Duodenal mucosa (tissue), 2 donors: ENCODE data around the gene EPN3.
A peak's percentile ranks its signal among the peaks of the same experiment; 100 is the strongest.

Experiments
- H3K27ac ChIP-seq: one replicate; pipeline ENCODE4 v1.7.0; 2013; ENCODE audit warnings: low read depth, low read length
- H3K27me3 ChIP-seq, 2 donors: one replicate each; pipeline ENCODE4 v1.7.0; 2013; ENCODE audit warnings: low read length in 2 of 2, control low read depth in 1 of 2; ENCODE audit not compliant: insufficient read depth in 2 of 2, control insufficient read depth in 1 of 2
- H3K36me3 ChIP-seq, 2 donors: one replicate each; pipeline ENCODE4 v1.7.0; 2013; ENCODE audit warnings: low read length in 2 of 2, control low read depth in 1 of 2; ENCODE audit not compliant: insufficient read depth in 2 of 2, control insufficient read depth in 1 of 2
- H3K4me1 ChIP-seq, 2 donors: one replicate each; pipeline ENCODE4 v1.7.0; 2013; ENCODE audit warnings: low read length in 2 of 2, control low read depth in 1 of 2; ENCODE audit not compliant: insufficient read depth in 2 of 2, control insufficient read depth in 1 of 2
- H3K4me3 ChIP-seq, 2 donors: one replicate each; pipeline ENCODE4 v1.7.0; 2013; ENCODE audit warnings: low read length in 2 of 2, low read depth in 1 of 2
- H3K9ac ChIP-seq, 2 donors: one replicate each; pipeline ENCODE4 v1.7.0; 2013; ENCODE audit warnings: low read length in 2 of 2, low read depth in 1 of 2
- H3K9me3 ChIP-seq, 2 donors: one replicate each; pipeline ENCODE4 v1.7.0; 2013; ENCODE audit warnings: low read length in 2 of 2, control low read depth in 1 of 2; ENCODE audit not compliant: control insufficient read depth in 1 of 2

EPN3 gene

GRCh38 chr17:50532452-50533024, at the start of gene EPN3:
Gene EPN3, plus strand, starts transcription at chr17:50532735. Its CDS starts 3,822 bp downstream, at chr17:50536557.
- Histone ChIP-seq H3K27me3 (peaks cover 7 to 16% of the 10 kb centered on the region in 2 donors), H3K36me3 (peaks cover 3 to 9% of the 10 kb centered on the region in 2 donors), H3K4me1 (peaks cover 40 to 45% of the 10 kb centered on the region in 2 donors), H3K4me3 (peak within 1 kb of the TSS; percentile 77 to 79), H3K9ac (peak within 1 kb of the TSS; percentile 72 to 87), H3K9me3 (no peaks in the 10 kb centered on the region), H3K27ac (peak within 1 kb of the TSS; percentile 92)

GRCh38 chr17:50483266-50483665, 49.3 kb upstream of the EPN3 start:
- Histone ChIP-seq H3K9ac (no peak overlapping the region), H3K9me3 (no peaks in the 10 kb centered on the region), H3K27me3 (no peaks in the 10 kb centered on the region), H3K4me3 (no peak overlapping the region), H3K27ac (no peak overlapping the region), H3K4me1 (peaks cover 16 to 19% of the 10 kb centered on the region in 2 donors), H3K36me3 (peaks cover 30 to 37% of the 10 kb centered on the region in 2 donors)

DNA sequence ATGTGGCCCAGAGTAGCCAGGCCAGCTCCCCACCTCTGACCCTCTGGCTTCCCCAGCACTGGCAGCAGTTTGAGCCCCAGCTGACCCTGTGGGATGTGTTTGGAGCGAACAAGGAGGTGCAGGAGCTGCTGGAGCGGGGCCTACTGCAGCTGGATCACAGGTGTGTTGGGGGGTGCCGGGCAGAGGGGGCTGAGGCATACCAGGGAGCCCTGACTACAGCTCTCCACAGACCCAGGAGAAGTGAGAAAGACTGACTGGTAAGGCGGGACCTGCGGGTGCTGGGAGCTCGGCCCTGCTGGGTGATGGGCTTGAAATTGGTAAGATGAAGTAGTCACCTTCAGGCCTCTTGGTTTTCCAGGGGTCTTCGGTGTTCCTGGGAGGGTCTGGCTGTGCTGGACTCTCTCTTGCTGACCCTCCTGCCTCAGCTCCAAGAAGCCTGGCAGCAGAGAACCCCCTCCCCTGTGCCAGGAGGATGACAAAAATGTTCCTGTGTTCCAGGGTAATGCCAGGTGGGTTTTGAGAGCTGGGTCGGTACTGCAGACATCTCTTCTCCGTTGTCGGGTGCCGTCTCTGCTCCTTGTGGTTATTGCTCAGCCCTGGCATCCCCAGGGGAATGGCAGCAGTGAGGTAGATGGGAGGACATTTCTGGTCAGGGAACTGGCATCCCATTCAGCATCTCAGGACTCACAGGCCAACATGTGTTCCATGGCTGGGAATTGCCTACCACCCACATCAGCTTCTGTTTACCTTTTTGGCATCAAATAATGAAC, 48.0 kb upstream of the EPN3 start:
- no peak overlapping the region for H3K9ac ChIP-seq
- peaks cover 11 to 16% of the 10 kb centered on the region in 2 donors for H3K4me1 ChIP-seq
- no peaks in the 10 kb centered on the region for H3K9me3 ChIP-seq
- H3K27ac ChIP-seq: no peak overlapping the region
- H3K36me3 ChIP-seq: peaks cover 30 to 37% of the 10 kb centered on the region in 2 donors
- no peak overlapping the region for H3K4me3 ChIP-seq
- H3K27me3 ChIP-seq: no peaks in the 10 kb centered on the region

DNA sequence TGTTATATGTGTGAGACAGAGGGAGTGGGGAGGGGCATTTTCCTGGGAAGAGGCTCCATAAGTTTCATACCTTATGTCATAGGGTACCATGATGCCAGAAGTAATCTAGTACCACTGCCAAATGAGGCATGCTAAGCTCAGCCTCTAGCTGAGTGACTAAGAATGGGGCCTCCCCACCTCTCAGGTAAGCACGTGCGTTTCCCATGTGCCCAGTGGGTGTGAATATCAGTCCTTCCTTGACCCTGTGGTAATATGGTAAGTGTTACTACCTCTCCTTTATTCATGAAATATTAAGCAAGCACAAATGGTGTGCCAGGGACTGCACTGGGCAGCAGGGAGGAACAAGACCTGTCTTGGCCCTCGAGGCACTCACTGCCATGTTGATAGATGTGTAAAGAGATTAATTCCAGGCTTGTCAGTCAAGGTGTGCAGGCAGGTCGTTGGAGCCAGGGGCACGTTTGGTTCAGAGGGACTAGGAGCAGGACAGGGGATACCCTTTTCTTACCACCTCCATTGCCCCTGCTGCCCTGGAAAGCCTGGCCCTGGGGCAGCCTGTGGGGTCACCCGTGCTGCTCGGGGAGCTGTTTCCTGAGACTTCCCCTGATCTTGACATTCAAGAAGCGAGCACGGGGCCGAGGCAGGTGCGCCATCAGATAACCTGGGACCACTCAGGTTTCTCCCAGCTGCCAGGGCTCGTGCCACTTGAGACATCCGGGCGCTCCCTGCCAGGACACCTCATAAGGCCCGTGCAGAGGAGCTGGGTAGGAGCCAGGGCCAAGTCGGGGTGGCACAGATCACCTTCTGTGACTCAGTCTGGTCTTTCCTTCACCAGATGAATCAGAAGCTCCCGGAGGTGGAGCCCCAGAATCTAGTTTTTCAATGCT, 45.1 kb upstream of the EPN3 start:
- Histone ChIP-seq H3K9ac (no peak overlapping the region), H3K4me3 (no peak overlapping the region), H3K27me3 (no peaks in the 10 kb centered on the region), H3K4me1 (peaks cover 4% of the 10 kb centered on the region in 2 donors), H3K36me3 (peaks cover 28 to 31% of the 10 kb centered on the region in 2 donors), H3K9me3 (no peaks in the 10 kb centered on the region), H3K27ac (no peak overlapping the region)

DNA sequence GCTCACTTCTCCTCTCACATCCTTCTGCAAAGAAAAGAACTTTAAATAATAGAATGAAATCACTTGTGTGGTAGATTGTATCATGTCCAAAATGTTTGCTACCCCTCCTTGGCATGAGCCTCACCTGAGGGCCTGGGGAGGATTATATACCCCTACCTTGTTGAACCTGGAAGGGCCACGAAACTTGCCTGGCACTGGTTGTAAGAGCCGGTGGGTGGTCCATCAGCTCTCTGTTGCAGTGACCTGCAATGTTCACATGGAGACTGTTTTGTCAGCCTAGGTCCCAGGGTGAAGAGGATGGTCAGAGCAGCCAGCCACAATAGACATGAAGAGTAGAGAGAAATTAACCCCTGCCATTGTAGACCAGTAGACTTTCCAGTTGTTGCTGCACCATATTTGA, 43.7 kb upstream of the EPN3 start:
- H3K27ac ChIP-seq: no peak overlapping the region
- peaks cover 21 to 22% of the 10 kb centered on the region in 2 donors for H3K36me3 ChIP-seq
- H3K27me3 ChIP-seq: no peaks in the 10 kb centered on the region
- H3K4me1 ChIP-seq: no peaks in the 10 kb centered on the region
- H3K9ac ChIP-seq: no peak overlapping the region
- no peak overlapping the region for H3K4me3 ChIP-seq
- no peaks in the 10 kb centered on the region for H3K9me3 ChIP-seq

- no peak overlapping the region for H3K4me3 ChIP-seq
- H3K27me3 ChIP-seq: no peaks in the 10 kb centered on the region
- H3K36me3 ChIP-seq: peaks cover 0 to 5% of the 10 kb centered on the region in 2 donors
- H3K9ac ChIP-seq: no peak overlapping the region
- no peaks in the 10 kb centered on the region for H3K9me3 ChIP-seq
- H3K27ac ChIP-seq: no peak overlapping the region
- H3K4me1 ChIP-seq: no peaks in the 10 kb centered on the region
Measured at GRCh38 chr17:50491505-50491904, 41.0 kb upstream of the EPN3 start.

DNA sequence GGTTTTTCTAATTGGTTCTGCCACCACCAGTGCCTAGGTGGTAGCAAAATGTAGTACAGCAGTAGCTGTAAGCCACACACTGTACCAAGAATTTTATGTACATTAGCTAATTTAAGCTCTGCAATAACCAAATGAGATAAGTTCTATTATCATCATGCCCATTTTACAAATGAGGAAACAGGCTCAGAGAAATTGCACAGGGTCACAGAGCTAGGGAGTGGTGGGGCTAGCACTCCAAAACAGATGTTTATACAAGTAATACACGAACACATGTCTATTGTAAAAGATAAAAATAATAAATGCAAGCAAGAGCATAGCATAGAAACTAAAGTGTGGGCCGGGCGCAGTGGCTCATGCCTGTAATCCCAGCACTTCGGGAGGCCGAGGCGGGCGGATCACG, 40.3 kb upstream of the EPN3 start:
- Histone ChIP-seq H3K9ac (no peak overlapping the region), H3K36me3 (peaks cover 0 to 3% of the 10 kb centered on the region in 2 donors), H3K4me3 (no peak overlapping the region), H3K27ac (no peak overlapping the region), H3K9me3 (no peaks in the 10 kb centered on the region), H3K27me3 (no peaks in the 10 kb centered on the region), H3K4me1 (no peaks in the 10 kb centered on the region)

- H3K27me3 ChIP-seq: no peaks in the 10 kb centered on the region
- peaks cover 8 to 9% of the 10 kb centered on the region in 2 donors for H3K4me1 ChIP-seq
- no peaks in the 10 kb centered on the region for H3K36me3 ChIP-seq
- no peaks in the 10 kb centered on the region for H3K9me3 ChIP-seq
- no peak overlapping the region for H3K9ac ChIP-seq
- H3K4me3 ChIP-seq: no peak overlapping the region
- no peak overlapping the region for H3K27ac ChIP-seq
Measured at GRCh38 chr17:50493744-50494143, 38.8 kb upstream of the EPN3 start.

DNA sequence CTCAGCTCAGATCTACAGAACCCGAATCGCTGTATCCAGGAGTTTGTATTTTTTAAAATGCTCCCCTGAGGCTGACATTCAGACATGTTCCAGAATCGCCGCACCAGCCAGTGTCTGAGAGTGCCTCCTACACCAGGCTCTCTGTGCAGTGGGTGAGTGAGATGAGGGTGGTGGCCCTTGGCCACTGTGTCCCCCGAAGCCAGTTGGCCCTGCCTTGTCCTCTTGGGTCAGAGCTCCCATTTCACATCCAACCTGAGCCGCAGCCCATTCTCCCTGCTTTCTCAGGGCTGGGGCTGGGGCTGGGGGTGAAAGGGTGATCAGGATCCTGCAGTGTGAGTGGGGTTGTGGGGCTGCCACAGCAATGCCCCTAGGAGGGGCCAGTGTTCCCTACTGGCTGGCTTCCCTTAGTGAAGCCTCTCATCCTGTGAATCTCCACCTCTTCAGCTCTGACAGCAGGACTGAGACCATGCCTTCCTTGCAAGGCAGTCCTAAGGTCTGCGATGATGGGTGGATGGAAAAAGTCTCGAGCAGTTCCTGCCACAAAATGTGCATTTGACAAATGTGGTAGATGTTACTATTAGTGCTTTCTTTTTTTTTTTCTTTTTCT, 37.2 kb upstream of the EPN3 start:
- no peak overlapping the region for H3K4me3 ChIP-seq
- H3K27ac ChIP-seq: no peak overlapping the region
- no peaks in the 10 kb centered on the region for H3K9me3 ChIP-seq
- H3K4me1 ChIP-seq: peaks cover 8 to 9% of the 10 kb centered on the region in 2 donors
- H3K9ac ChIP-seq: no peak overlapping the region
- no peaks in the 10 kb centered on the region for H3K36me3 ChIP-seq
- no peaks in the 10 kb centered on the region for H3K27me3 ChIP-seq
